Esophagus squamous epithelium (tissue), 5 donors: ENCODE results near the gene FBXO41. TPM values are rescaled to one million over a fixed set of nuclear protein-coding genes. Genes with fewer than 3 reads are reported as not detected.

Experiments used
- DNase-seq: peaks from one replicate; lab custom pipeline; 2025; lab: John Stamatoyannopoulos, UW
- H3K27ac ChIP-seq, 4 donors: fragments of 200-600 bp; sonication (generic); one replicate each; pipeline ENCODE4 v1.5.1; 2016 to 2019; ENCODE audit warnings: mild to moderate bottlenecking in 1 of 4
- H3K27me3 ChIP-seq, 4 donors: fragments of 200-600 bp; sonication (generic); 1 replicate in 3 of 4; 2 replicates in 1 of 4; pipeline versions ENCODE4 v1.5.1 to v1.6.0; 2017 to 2021; ENCODE audit warnings: antibody characterized with exemption in 1 of 4
- H3K36me3 ChIP-seq, 3 donors: fragments of 200-600 bp; sonication (generic); one replicate each; pipeline ENCODE4 v1.5.1; 2016 to 2019
- H3K4me1 ChIP-seq, 3 donors: fragments of 200-600 bp; sonication (generic); one replicate each; pipeline ENCODE4 v1.5.1; 2017 to 2019
- H3K4me3 ChIP-seq, 4 donors: fragments of 200-600 bp; sonication (generic); 1 replicate in 3 of 4; 2 replicates in 1 of 4; pipeline ENCODE4 v1.5.1; 2016 to 2019; ENCODE audit warnings: mild to moderate bottlenecking in 2 of 4, moderate library complexity in 1 of 4
- H3K9me3 ChIP-seq, 3 donors: fragments of 200-600 bp; sonication (generic); one replicate each; pipeline ENCODE4 v1.5.1; 2016 to 2019
- POLR2A ChIP-seq, 4 donors: fragments of 450-650 bp; IDR thresholded peaks; one replicate each; pipeline ENCODE4 v1.6.1; 2017; ENCODE audit warnings: antibody characterized with exemption in 4 of 4, mild to moderate bottlenecking in 4 of 4, moderate library complexity in 3 of 4
- WGBS, 2 donors: methylation state at CpG; one replicate each; pipeline ENCODE4 v1.1.5; 2018; 5-methylcytosine and 5-hydroxymethylcytosine counted together
- intact Hi-C: fragments of 100-400 bp; cut with DNase I; formaldehyde crosslinking; loops from one replicate; pipeline ENCODE4 v1.15.0; 2022
- total RNA-seq, 4 donors: library from RNA; depleted of rRNA; stranded (reverse); fragments of >200 nt; gene quantifications; one replicate each; pipeline ENCODE4 v1.1.0, GENCODE V29; 2016
- TF ChIP-seq, protein P1 (sequence below), 6 experiments: fragments of 450-650 bp in 4 of 6; fragments of 200-600 bp in 2 of 6; sonication (generic) in 2 of 6; IDR thresholded peaks; one replicate each; pipeline ENCODE4 v1.5.1; 2016 to 2019; ENCODE audit warnings: antibody characterized with exemption in 6 of 6, mild to moderate bottlenecking in 4 of 6, moderate library complexity in 4 of 6
- donor health status: DM: yes; HTN: yes; CAD: no.

Gene FBXO41
- total RNA-seq, 4 donors from 2014 or later = 1.1 to 2.3 (median 1.3) TPM

DNA sequence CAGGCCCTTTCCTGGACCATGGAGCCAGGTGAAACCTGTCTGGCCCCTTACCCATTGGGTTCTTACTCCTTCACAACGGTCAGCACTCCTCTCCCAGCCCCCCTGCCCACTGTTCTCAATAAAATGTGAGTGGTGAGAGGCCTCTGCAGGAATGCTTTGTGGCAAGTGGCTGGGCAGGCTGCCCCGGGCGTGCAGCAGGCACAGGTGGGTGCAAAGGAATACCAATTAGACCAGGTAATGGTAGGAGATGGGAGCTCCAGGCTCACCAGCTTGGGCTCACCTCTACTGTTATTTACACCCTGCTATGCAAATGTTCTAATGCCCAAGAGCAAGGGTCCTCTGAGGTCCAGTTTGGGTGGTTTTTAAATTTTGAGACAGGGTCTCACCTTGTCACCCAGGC is 57.2 kb downstream of the FBXO41 start:
- no peak overlapping the region for H3K27ac ChIP-seq

GRCh38 chr2:73225513-73226360 is 58.5 kb downstream of the FBXO41 start:
- no peaks in the 10 kb centered on the region for H3K27me3 ChIP-seq
- peaks cover 12 to 96% (median 18%) of the 10 kb centered on the region in 3 donors for H3K36me3 ChIP-seq
- H3K4me3 ChIP-seq = no peak overlapping the region
- H3K27ac ChIP-seq = no peak overlapping the region
- 85 to 86% methylated on average over 7 of the region's 9 CpGs for WGBS, 2 donors
- DNase-seq = no peak
- intact Hi-C loops = no loop called here
- TF ChIP-seq, protein P1, sequence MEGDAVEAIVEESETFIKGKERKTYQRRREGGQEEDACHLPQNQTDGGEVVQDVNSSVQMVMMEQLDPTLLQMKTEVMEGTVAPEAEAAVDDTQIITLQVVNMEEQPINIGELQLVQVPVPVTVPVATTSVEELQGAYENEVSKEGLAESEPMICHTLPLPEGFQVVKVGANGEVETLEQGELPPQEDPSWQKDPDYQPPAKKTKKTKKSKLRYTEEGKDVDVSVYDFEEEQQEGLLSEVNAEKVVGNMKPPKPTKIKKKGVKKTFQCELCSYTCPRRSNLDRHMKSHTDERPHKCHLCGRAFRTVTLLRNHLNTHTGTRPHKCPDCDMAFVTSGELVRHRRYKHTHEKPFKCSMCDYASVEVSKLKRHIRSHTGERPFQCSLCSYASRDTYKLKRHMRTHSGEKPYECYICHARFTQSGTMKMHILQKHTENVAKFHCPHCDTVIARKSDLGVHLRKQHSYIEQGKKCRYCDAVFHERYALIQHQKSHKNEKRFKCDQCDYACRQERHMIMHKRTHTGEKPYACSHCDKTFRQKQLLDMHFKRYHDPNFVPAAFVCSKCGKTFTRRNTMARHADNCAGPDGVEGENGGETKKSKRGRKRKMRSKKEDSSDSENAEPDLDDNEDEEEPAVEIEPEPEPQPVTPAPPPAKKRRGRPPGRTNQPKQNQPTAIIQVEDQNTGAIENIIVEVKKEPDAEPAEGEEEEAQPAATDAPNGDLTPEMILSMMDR (IDR thresholded peaks at IDR 0.05) = no peak
- TF ChIP-seq POLR2A (IDR thresholded peaks at IDR 0.05) = no peak
- H3K4me1 ChIP-seq = no peaks in the 10 kb centered on the region
- H3K9me3 ChIP-seq = no peaks in the 10 kb centered on the region

More for the DNA sequence above, 57.2 kb downstream of the FBXO41 start:
- Histone ChIP-seq H3K4me3 (no peak overlapping the region), H3K36me3 (peaks cover 9 to 83% (median 18%) of the 10 kb centered on the region in 3 donors), H3K4me1 (peaks cover 0 to 3% (median 0%) of the 10 kb centered on the region in 3 donors), H3K9me3 (no peaks in the 10 kb centered on the region), H3K27me3 (no peaks in the 10 kb centered on the region)
- TF ChIP-seq, protein P1 (IDR thresholded peaks at IDR 0.05) = no peak
- TF ChIP-seq POLR2A (IDR thresholded peaks at IDR 0.05) = no peak
- no peak for DNase-seq
- intact Hi-C loops = no loop called here
- WGBS, 2 donors = 82% methylated on average over 2 of the region's 3 CpGs; no CpG with 5 or more reads in 1 of the 2 donors

DNA sequence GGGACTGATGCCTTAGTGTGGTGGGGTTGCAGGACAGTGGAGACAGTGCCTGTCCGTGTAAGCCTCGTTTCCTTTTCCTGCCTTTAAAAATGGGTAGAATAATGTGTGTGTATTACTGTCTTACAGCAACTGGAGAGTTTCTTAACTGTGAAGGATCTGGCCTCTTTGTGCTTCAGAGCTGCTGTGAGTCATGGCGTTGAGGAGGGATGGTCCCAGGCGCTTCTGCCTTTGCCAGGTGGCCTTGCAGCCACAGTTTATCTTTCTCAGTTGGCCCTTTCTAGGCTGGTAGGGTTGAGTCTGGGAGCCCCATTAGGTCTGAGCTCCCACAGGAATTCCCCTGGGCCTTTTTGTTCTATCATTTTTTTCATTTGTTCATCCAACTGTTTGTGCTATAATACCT is 60.5 kb downstream of the FBXO41 start:
- WGBS, 2 donors = 62 to 75% methylated on average over 2 to 4 of the region's 4 CpGs
- Histone ChIP-seq H3K9me3 (no peaks in the 10 kb centered on the region), H3K4me1 (no peaks in the 10 kb centered on the region), H3K36me3 (peaks cover 12 to 100% (median 18%) of the 10 kb centered on the region in 3 donors), H3K4me3 (no peak overlapping the region), H3K27ac (no peak overlapping the region), H3K27me3 (no peaks in the 10 kb centered on the region)
- intact Hi-C loops = no loop called here
- no peak for TF ChIP-seq POLR2A (IDR thresholded peaks at IDR 0.05)
- TF ChIP-seq, protein P1 (IDR thresholded peaks at IDR 0.05) = no peak
- no peak for DNase-seq

DNA sequence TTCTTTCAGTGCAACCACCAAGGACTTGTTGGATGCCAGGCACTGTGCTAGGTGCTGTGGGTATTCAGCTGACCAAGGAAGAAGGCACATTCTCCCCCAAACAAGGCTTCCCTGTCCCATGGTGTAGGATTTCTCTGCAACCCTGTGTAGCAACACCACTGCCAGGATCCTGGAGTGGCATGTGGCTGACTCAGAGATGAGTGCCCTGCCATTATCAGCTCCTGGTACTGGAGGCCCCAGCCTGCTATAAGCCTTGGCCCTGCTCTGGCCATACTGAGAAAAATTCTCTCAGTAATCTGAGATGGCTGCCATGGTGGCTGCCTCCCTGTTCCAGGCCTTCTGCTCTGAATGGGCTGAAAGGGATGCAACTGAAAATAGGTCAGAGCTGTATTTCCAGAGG is 66.0 kb downstream of the FBXO41 start:
- no peak overlapping the region for H3K4me3 ChIP-seq
- no peak for DNase-seq
- H3K4me1 ChIP-seq = peaks cover 5 to 20% (median 15%) of the 10 kb centered on the region in 3 donors
- H3K36me3 ChIP-seq = peaks cover 3 to 52% (median 9%) of the 10 kb centered on the region in 3 donors
- H3K9me3 ChIP-seq = no peaks in the 10 kb centered on the region
- intact Hi-C loops = no loop called here
- H3K27me3 ChIP-seq = no peaks in the 10 kb centered on the region
- TF ChIP-seq, protein P1 (IDR thresholded peaks at IDR 0.05) = no peak
- TF ChIP-seq POLR2A (IDR thresholded peaks at IDR 0.05) = no peak
- no peak overlapping the region for H3K27ac ChIP-seq

- TF ChIP-seq, protein P1 (IDR thresholded peaks at IDR 0.05) = no peak
- 44 to 71% methylated on average over 1 to 2 of the region's 2 CpGs for WGBS, 2 donors
- no peak overlapping the region for H3K27ac ChIP-seq
- no peaks in the 10 kb centered on the region for H3K27me3 ChIP-seq
- intact Hi-C loops = no loop called here
- no peak for DNase-seq
- no peaks in the 10 kb centered on the region for H3K9me3 ChIP-seq
- H3K4me3 ChIP-seq = no peak overlapping the region
- peaks cover 0 to 47% (median 4%) of the 10 kb centered on the region in 3 donors for H3K36me3 ChIP-seq
- H3K4me1 ChIP-seq = peaks cover 5 to 24% (median 15%) of the 10 kb centered on the region in 3 donors
These were observed 66.5 kb downstream of the FBXO41 start for GRCh38 chr2:73217826-73218225.
